Measurements from ENCODE around the gene RAB19. TPM values are rescaled to one million over a fixed set of nuclear protein-coding genes. Genes with fewer than 3 reads are reported as not detected.

Gene RAB19
- total and polyA plus RNA-seq, 10 of the 15 experiments (the other 5 are each of a cell fraction or from before 2014, with no cell fraction given): 0.14 to 1.0 (median 0.23) TPM; not detected in 5

DNA sequence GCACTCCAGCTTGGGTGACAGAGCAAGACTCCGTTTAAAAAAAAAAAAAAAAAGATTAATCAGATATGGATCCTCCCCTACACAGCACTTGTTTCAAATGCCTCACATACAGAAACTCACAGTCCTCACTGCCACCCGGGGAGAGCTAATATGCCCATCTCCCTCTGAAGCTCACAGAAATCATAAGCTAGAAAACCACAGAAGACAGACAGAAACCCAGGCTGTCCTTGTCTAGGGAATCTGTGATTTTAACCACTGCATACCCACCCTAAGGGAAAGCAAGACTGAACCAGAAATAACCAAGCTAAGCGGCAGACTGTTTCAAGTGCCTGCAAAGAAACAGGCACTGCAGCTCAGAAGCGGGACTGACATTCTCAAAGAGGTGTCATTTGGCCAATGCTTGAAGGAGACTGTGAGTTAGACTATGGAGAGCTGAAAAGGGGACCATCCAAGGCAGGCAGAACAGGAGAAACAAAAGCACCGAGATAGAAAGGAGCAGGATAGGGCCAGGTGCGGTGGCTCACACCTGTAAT is 43.1 kb upstream of the RAB19 start:
- Histone ChIP-seq H3K27ac (ENCODE audit: control insufficient read depth, insufficient read depth) (no peak overlapping the region), H3K9ac (ENCODE audit: control insufficient read depth, insufficient read depth, low read length) (no peak overlapping the region), H3K4me3 (no peak overlapping the region), H2AFZ (ENCODE audit: control insufficient read depth, low read depth, low read length) (no peak overlapping the region), H3K4me2 (ENCODE audit: control insufficient read depth, insufficient read depth) (no peak overlapping the region), H3K36me3 (ENCODE audit: control insufficient read depth in 2 of 2, insufficient read depth in 2 of 2, low read length in 1 of 2) (no peaks in the 10 kb centered on the region; a peak in 1 of 4 replicates), H3K4me1 (ENCODE audit: control insufficient read depth, insufficient read depth, low read length) (peaks cover 4% of the 10 kb centered on the region), H4K20me1 (ENCODE audit: control insufficient read depth, insufficient read depth) (no peaks in the 10 kb centered on the region), H3K27me3 (replicated peaks in 1 of 2; ENCODE audit: control insufficient read depth in 2 of 2, insufficient read depth in 2 of 2, low read length in 1 of 2) (no peaks in the 10 kb centered on the region), H3K79me2 (ENCODE audit: control insufficient read depth, insufficient read depth, low read length) (no peaks in the 10 kb centered on the region), H3K9me3 (replicated peaks; ENCODE audit: control insufficient read depth, insufficient read depth, low read length) (no peaks in the 10 kb centered on the region)
- intact Hi-C loops (cut with micrococcal nuclease; ENCODE audit: unreplicated experiment) (no loop called here), in situ Hi-C loops (cut with MboI) (no loop called here)
- DNase-seq (ENCODE audit: low read depth, low spot score) (no peak), ATAC-seq (no peak), FAIRE-seq (no peak)
- ChIA-PET CTCF (interaction anchor here (0.6 to 0.8 kb wide), 2 partner anchors 46 to 352 kb away, joined by 3 read pairs; no protein-coding TSS in a partner anchor), POLR2A (interaction anchor here (0.6 to 0.8 kb wide), 2 partner anchors 17 to 82 kb away, joined by 3 read pairs; no protein-coding TSS in a partner anchor), SMC1A (ENCODE audit: uncharacterized antibody, unreplicated experiment) (no interaction called here), RAD21 (ENCODE audit: unreplicated experiment) (no interaction called here)
- TF ChIP-seq ZNF274 (IDR thresholded peaks at IDR 0.05; ENCODE audit: insufficient read depth, insufficient read length): no peak
- TF ChIP-seq TBL1XR1 (IDR thresholded peaks at IDR 0.05; ENCODE audit: low read depth, low read length): no peak
- TF ChIP-seq, protein P1, sequence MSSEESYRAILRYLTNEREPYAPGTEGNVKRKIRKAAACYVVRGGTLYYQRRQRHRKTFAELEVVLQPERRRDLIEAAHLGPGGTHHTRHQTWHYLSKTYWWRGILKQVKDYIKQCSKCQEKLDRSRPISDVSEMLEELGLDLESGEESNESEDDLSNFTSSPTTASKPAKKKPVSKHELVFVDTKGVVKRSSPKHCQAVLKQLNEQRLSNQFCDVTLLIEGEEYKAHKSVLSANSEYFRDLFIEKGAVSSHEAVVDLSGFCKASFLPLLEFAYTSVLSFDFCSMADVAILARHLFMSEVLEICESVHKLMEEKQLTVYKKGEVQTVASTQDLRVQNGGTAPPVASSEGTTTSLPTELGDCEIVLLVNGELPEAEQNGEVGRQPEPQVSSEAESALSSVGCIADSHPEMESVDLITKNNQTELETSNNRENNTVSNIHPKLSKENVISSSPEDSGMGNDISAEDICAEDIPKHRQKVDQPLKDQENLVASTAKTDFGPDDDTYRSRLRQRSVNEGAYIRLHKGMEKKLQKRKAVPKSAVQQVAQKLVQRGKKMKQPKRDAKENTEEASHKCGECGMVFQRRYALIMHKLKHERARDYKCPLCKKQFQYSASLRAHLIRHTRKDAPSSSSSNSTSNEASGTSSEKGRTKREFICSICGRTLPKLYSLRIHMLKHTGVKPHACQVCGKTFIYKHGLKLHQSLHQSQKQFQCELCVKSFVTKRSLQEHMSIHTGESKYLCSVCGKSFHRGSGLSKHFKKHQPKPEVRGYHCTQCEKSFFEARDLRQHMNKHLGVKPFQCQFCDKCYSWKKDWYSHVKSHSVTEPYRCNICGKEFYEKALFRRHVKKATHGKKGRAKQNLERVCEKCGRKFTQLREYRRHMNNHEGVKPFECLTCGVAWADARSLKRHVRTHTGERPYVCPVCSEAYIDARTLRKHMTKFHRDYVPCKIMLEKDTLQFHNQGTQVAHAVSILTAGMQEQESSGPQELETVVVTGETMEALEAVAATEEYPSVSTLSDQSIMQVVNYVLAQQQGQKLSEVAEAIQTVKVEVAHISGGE (CRISPR knock-in tag; IDR thresholded peaks at IDR 0.05): no peak
- TF ChIP-seq RB1 (IDR thresholded peaks at IDR 0.05; ENCODE audit: borderline replicate concordance): no peak
- TF ChIP-seq, protein P2, sequence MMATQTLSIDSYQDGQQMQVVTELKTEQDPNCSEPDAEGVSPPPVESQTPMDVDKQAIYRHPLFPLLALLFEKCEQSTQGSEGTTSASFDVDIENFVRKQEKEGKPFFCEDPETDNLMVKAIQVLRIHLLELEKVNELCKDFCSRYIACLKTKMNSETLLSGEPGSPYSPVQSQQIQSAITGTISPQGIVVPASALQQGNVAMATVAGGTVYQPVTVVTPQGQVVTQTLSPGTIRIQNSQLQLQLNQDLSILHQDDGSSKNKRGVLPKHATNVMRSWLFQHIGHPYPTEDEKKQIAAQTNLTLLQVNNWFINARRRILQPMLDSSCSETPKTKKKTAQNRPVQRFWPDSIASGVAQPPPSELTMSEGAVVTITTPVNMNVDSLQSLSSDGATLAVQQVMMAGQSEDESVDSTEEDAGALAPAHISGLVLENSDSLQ (IDR thresholded peaks at IDR 0.05): no peak
- no peak for TF ChIP-seq IKZF2 (IDR thresholded peaks at IDR 0.05)
- TF ChIP-seq NRF1 (conservative IDR thresholded peaks at IDR 0.05; ENCODE audit: low read depth, low read length): no peak
- TF ChIP-seq CEBPB (IDR thresholded peaks at IDR 0.05; ENCODE audit: borderline replicate concordance in 1 of 2, low read depth in 2 of 2, low read length in 2 of 2): no peak
- TF ChIP-seq, protein P3, sequence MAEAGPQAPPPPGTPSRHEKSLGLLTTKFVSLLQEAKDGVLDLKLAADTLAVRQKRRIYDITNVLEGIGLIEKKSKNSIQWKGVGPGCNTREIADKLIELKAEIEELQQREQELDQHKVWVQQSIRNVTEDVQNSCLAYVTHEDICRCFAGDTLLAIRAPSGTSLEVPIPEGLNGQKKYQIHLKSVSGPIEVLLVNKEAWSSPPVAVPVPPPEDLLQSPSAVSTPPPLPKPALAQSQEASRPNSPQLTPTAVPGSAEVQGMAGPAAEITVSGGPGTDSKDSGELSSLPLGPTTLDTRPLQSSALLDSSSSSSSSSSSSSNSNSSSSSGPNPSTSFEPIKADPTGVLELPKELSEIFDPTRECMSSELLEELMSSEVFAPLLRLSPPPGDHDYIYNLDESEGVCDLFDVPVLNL (IDR thresholded peaks at IDR 0.05; ENCODE audit: low read depth, low read length): no peak
- no peak for TF ChIP-seq NR2C2 (IDR thresholded peaks at IDR 0.05; ENCODE audit: borderline replicate concordance, control insufficient read depth, insufficient read length, low read depth)
- TF ChIP-seq HDAC2 (IDR thresholded peaks at IDR 0.05): no peak
- TF ChIP-seq, protein P4, sequence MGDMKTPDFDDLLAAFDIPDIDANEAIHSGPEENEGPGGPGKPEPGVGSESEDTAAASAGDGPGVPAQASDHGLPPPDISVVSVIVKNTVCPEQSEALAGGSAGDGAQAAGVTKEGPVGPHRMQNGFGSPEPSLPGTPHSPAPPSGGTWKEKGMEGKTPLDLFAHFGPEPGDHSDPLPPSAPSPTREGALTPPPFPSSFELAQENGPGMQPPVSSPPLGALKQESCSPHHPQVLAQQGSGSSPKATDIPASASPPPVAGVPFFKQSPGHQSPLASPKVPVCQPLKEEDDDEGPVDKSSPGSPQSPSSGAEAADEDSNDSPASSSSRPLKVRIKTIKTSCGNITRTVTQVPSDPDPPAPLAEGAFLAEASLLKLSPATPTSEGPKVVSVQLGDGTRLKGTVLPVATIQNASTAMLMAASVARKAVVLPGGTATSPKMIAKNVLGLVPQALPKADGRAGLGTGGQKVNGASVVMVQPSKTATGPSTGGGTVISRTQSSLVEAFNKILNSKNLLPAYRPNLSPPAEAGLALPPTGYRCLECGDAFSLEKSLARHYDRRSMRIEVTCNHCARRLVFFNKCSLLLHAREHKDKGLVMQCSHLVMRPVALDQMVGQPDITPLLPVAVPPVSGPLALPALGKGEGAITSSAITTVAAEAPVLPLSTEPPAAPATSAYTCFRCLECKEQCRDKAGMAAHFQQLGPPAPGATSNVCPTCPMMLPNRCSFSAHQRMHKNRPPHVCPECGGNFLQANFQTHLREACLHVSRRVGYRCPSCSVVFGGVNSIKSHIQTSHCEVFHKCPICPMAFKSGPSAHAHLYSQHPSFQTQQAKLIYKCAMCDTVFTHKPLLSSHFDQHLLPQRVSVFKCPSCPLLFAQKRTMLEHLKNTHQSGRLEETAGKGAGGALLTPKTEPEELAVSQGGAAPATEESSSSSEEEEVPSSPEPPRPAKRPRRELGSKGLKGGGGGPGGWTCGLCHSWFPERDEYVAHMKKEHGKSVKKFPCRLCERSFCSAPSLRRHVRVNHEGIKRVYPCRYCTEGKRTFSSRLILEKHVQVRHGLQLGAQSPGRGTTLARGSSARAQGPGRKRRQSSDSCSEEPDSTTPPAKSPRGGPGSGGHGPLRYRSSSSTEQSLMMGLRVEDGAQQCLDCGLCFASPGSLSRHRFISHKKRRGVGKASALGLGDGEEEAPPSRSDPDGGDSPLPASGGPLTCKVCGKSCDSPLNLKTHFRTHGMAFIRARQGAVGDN (IDR thresholded peaks at IDR 0.05): no peak
- no peak for TF ChIP-seq POU2F2 (IDR thresholded peaks at IDR 0.05; ENCODE audit: borderline replicate concordance, low read depth, low read length)
- BruUV-seq (replicated peaks): no TSS peak
- 55% methylated on average over 4 of the region's 6 CpGs for WGBS (ENCODE audit: insufficient coverage, insufficient replicate concordance, low lambda C conversion rate, missing lambda C conversion rate)
